ENCODE measurements around the gene AGAP1.

The AGAP1 gene

GRCh38 chr2:235868645-235869044 lies 374.8 kb downstream of the AGAP1 start:
- no peak for DNase-seq (ENCODE audit: low read depth)

GRCh38 chr2:235870515-235870914 lies 376.7 kb downstream of the AGAP1 start:
- no peak for DNase-seq (ENCODE audit: low read depth)

GRCh38 chr2:235876099-235876679 lies 382.3 kb downstream of the AGAP1 start:
- no peak for DNase-seq (ENCODE audit: low read depth)

- DNase-seq (ENCODE audit: low read depth): no peak
These were observed 383.5 kb downstream of the AGAP1 start for GRCh38 chr2:235877275-235877802.

GRCh38 chr2:235879116-235879515 lies 385.3 kb downstream of the AGAP1 start:
- DNase-seq (ENCODE audit: low read depth): no peak

- no peak for DNase-seq (ENCODE audit: low read depth)
These were observed 389.8 kb downstream of the AGAP1 start for GRCh38 chr2:235883675-235884074.

- DNase-seq (ENCODE audit: low read depth): no peak
These were observed 395.4 kb downstream of the AGAP1 start for GRCh38 chr2:235889302-235889630.

- DNase-seq (ENCODE audit: low read depth): no peak
These were observed 399.4 kb downstream of the AGAP1 start for GRCh38 chr2:235893129-235893698.

GRCh38 chr2:235894839-235895238 lies 401.0 kb downstream of the AGAP1 start:
- DNase-seq (ENCODE audit: low read depth): no peak

GRCh38 chr2:235896061-235896460 lies 402.2 kb downstream of the AGAP1 start:
- DNase-seq (ENCODE audit: low read depth): no peak

GRCh38 chr2:235897992-235898391 lies 404.1 kb downstream of the AGAP1 start:
- no peak for DNase-seq (ENCODE audit: low read depth)

- no peak for DNase-seq (ENCODE audit: low read depth)
These were observed 404.9 kb downstream of the AGAP1 start for GRCh38 chr2:235898766-235899165.

GRCh38 chr2:235900631-235901030 lies 406.8 kb downstream of the AGAP1 start:
- DNase-seq (ENCODE audit: low read depth): no peak

- DNase-seq (ENCODE audit: low read depth): no peak
These were observed 407.4 kb downstream of the AGAP1 start for GRCh38 chr2:235901243-235901642.

- DNase-seq (ENCODE audit: low read depth): no peak
These were observed 410.1 kb downstream of the AGAP1 start for GRCh38 chr2:235903782-235904584.

- no peak for DNase-seq (ENCODE audit: low read depth)
These were observed 410.7 kb downstream of the AGAP1 start for GRCh38 chr2:235904585-235904931.

GRCh38 chr2:235908826-235909225 lies 415.0 kb downstream of the AGAP1 start:
- DNase-seq (ENCODE audit: low read depth): no peak

- DNase-seq (ENCODE audit: low read depth): no peak
These were observed 415.5 kb downstream of the AGAP1 start for GRCh38 chr2:235909358-235909757.

- no peak for DNase-seq (ENCODE audit: low read depth)
These were observed 416.2 kb downstream of the AGAP1 start for GRCh38 chr2:235910067-235910466.

GRCh38 chr2:235911125-235911524 lies 417.3 kb downstream of the AGAP1 start:
- no peak for DNase-seq (ENCODE audit: low read depth)

- DNase-seq (ENCODE audit: low read depth): no peak
These were observed 417.9 kb downstream of the AGAP1 start for GRCh38 chr2:235911633-235912233.

GRCh38 chr2:235914756-235915155 lies 420.9 kb downstream of the AGAP1 start:
- DNase-seq (ENCODE audit: low read depth): no peak

GRCh38 chr2:235917506-235917905 lies 423.7 kb downstream of the AGAP1 start:
- DNase-seq (ENCODE audit: low read depth): no peak
